ENCODE measurements around the gene SLC4A8.

SLC4A8 gene

GRCh38 chr12:51475543-51475942 lies 50.9 kb downstream of the SLC4A8 start:
- H3K4me3 ChIP-seq (ENCODE audit: control insufficient read depth, low read depth, low read length) = no peak overlapping the region
- no peak for DNase-seq (ENCODE audit: low read depth)
- TF ChIP-seq, protein P1, sequence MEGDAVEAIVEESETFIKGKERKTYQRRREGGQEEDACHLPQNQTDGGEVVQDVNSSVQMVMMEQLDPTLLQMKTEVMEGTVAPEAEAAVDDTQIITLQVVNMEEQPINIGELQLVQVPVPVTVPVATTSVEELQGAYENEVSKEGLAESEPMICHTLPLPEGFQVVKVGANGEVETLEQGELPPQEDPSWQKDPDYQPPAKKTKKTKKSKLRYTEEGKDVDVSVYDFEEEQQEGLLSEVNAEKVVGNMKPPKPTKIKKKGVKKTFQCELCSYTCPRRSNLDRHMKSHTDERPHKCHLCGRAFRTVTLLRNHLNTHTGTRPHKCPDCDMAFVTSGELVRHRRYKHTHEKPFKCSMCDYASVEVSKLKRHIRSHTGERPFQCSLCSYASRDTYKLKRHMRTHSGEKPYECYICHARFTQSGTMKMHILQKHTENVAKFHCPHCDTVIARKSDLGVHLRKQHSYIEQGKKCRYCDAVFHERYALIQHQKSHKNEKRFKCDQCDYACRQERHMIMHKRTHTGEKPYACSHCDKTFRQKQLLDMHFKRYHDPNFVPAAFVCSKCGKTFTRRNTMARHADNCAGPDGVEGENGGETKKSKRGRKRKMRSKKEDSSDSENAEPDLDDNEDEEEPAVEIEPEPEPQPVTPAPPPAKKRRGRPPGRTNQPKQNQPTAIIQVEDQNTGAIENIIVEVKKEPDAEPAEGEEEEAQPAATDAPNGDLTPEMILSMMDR (IDR thresholded peaks at IDR 0.05; ENCODE audit: control insufficient read depth, insufficient read depth, low read depth, low read length, missing control alignments) = no peak

- no peak for DNase-seq (ENCODE audit: low read depth)
- no peak overlapping the region for H3K4me3 ChIP-seq (ENCODE audit: control insufficient read depth, low read depth, low read length)
- TF ChIP-seq, protein P1 (IDR thresholded peaks at IDR 0.05; ENCODE audit: control insufficient read depth, insufficient read depth, low read depth, low read length, missing control alignments) = no peak
Measured at GRCh38 chr12:51480978-51481377, 56.3 kb downstream of the SLC4A8 start.

GRCh38 chr12:51482929-51483697 lies 58.5 kb downstream of the SLC4A8 start:
- TF ChIP-seq, protein P1 (IDR thresholded peaks at IDR 0.05; ENCODE audit: control insufficient read depth, insufficient read depth, low read depth, low read length, missing control alignments) = no peak
- no peak for DNase-seq (ENCODE audit: low read depth)
- H3K4me3 ChIP-seq (ENCODE audit: control insufficient read depth, low read depth, low read length) = no peak overlapping the region

- TF ChIP-seq, protein P1 (IDR thresholded peaks at IDR 0.05; ENCODE audit: control insufficient read depth, insufficient read depth, low read depth, low read length, missing control alignments) = no peak
- DNase-seq (ENCODE audit: low read depth) = no peak
Measured at GRCh38 chr12:51484119-51484518, 59.5 kb downstream of the SLC4A8 start.

GRCh38 chr12:51488281-51488680 lies 63.6 kb downstream of the SLC4A8 start:
- no peak for DNase-seq (ENCODE audit: low read depth)
- TF ChIP-seq, protein P1 (IDR thresholded peaks at IDR 0.05; ENCODE audit: control insufficient read depth, insufficient read depth, low read depth, low read length, missing control alignments) = no peak
- no peak overlapping the region for H3K4me3 ChIP-seq (ENCODE audit: control insufficient read depth, low read depth, low read length)

More at GRCh38 chr12:51484119-51484518, 59.5 kb downstream of the SLC4A8 start:
- no peak overlapping the region for H3K4me3 ChIP-seq (ENCODE audit: control insufficient read depth, low read depth, low read length)

DNA sequence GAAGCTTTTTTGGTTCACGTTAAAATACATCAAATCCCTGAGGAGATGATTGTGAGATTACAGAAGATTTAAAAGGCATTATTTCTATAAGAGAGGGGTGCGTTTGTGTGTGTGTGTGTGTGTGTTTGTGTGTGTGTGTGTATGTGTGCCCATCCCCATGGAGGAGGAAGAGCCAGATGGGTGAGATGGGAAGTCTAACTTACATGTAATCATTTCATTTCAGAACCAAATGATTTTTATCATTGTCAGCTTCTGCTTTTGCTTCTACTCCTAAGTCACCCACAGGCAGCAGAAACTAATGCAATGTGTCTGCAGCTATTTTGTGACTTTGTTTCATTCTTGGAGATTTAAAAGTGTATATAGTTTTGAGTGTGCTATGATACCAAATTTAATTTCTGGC lies 68.7 kb downstream of the SLC4A8 start:
- TF ChIP-seq, protein P1 (IDR thresholded peaks at IDR 0.05; ENCODE audit: control insufficient read depth, insufficient read depth, low read depth, low read length, missing control alignments) = no peak
- no peak overlapping the region for H3K4me3 ChIP-seq (ENCODE audit: control insufficient read depth, low read depth, low read length)
- DNase-seq (ENCODE audit: low read depth) = no peak

Data from AG09309 (cell line).